NK-92 (cell line): Measurements from ENCODE around the gene SVIL.
"Not testable (repeated sequence)": the region's sequence is repeated elsewhere in the genome, so short reads cannot be mapped to it uniquely, and the experiment has no call there.

ENCODE experiments used
- DNase-seq: peaks from one replicate; lab custom pipeline; 2025; ENCODE audit not compliant: unreplicated experiment; lab: John Stamatoyannopoulos, UW

Gene SVIL

DNA sequence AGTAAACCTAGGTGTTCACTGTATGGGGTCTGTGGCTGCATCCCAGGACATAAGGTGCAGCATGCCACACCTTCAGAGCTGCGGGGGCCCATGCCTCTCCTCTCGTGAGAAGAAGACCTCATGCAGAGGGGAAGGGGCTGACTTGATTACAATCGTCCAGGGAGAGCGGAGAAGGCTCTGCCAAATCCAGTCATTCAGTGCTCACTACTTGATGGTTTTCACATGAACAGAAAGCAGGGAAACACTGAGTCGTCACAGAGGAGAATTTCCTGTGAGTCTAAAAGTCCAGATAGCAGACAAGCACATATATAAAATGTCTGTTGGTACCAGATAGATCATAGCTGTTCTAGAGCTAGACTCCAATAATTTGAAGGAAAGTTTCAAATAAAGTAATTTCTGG, 52.0 kb downstream of the SVIL start:
- DNase-seq: not testable (repeated sequence)

DNA sequence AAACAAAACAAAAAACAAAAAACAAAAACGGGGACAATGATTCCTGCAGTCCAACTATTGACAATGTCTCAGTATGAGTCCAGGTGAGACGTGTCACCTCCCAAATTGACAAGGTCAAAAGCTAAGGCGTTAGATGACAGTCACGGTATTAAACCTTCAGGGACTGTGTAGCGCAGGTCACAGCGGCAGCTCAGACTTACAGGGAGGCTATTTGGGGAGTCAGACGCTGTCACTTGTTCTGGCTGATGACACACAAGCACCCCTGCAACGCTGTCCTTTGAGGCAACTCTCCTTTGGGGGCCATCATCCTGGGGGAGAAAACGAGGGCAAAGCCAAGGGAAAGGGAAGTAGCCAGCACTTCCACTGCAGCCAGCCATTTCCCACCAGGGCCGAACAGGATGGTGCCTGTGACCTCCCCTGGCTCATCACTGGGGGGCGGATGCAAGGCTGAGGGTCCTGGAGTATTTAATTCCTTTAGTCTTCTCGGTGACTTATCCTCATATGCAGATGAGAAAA, 55.3 kb downstream of the SVIL start:
- no peak for DNase-seq

DNA sequence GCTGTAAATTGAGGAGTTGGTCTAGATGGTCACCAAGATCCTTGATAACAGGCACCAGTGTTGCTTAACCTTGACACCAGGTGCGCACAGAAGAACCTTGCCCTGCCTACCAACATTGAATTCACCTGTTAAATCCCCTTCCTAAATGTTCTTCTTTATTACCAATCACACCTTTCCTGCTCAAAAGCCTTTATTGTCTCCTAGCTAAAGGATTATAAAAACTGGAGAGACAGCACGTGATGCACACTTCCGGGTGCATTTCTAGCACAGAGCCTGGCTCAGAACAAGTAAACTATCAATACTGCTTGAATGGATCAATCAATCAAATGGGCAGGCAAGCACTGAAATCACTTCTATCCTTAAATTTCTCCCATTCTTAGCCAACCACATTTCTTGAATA, 56.3 kb downstream of the SVIL start:
- no peak for DNase-seq

GRCh38 chr10:29576681-29577080, 58.1 kb downstream of the SVIL start:
- DNase-seq: no peak

DNA sequence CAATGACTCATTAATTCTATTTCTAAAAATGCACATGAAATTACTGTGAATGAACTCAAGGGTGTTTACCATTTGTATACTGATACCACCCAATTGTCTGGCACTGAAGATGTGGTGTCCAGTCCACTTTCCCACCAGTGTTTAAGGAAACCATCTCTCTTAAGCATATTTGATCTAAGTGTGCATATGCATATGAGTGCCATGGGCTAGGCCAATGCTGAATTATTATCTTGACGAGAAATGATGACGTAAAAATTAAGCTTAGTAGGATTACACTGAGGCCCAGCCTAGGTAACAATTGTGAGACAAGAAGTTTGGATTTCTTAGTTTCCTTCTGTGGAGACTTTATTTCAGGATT, 59.7 kb downstream of the SVIL start:
- no peak for DNase-seq

DNA sequence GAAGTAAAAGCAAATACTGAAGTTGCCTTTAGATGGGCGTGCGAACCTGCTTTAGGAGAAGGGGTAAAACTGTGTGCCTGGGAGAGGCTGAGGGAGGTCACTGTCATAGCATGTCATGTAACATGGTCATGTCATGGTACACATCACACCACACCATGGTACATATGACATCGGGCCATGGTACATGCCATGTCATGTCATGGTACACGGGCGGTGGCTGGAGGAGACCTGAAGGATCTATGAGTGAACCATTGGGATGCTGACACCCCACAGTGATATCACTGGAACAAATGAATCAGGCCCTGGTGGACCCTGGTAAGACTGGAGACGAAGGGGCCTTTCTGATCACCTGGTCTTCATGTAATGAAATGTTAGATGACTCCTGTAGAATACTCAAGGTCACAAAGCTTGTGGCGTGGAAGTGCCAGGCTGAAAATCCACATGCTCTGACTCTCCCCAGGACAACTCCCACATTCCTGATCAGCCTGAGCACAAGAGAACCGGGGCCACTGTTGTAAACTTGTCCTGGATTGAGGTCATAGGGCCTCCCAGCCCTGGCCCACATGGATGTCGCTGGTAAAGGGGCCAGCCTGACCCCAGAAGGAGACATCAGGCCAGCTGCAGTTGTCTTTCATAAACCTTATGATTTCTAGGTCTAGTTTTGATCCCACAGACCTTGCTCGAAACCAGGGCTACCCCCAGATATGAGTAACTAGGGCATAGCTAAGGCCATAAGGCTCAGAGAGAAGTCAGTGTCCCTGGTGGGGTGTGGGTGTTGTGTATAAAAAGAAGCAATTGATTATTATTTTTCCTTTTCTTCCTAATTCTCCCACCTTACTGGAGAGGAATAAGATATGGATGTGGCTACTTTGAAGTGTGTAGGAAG, 60.3 kb downstream of the SVIL start:
- DNase-seq: not testable (repeated sequence)

GRCh38 chr10:29570248-29570647, 64.5 kb downstream of the SVIL start:
- not testable (repeated sequence) for DNase-seq

GRCh38 chr10:29569795-29570194, 65.0 kb downstream of the SVIL start:
- no peak for DNase-seq

DNA sequence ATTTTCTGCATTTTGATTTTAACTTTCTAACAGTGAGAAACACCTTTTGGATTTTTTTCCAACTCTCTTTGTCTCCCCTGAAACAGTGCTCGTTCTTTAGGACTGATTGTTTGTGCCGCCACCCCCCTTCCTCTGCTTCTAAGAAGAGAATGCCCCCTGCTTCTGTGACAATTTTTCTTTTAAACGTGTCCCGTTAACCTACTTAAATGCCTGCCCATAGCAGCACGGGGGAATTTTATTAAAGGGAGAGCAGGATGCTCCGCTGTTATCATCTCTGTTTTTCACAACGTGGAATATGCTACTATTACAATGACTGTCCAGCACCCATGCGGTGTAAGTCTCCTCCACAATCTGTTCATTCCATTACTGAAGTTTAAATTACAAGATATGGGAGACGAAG, 67.8 kb downstream of the SVIL start:
- no peak for DNase-seq

DNA sequence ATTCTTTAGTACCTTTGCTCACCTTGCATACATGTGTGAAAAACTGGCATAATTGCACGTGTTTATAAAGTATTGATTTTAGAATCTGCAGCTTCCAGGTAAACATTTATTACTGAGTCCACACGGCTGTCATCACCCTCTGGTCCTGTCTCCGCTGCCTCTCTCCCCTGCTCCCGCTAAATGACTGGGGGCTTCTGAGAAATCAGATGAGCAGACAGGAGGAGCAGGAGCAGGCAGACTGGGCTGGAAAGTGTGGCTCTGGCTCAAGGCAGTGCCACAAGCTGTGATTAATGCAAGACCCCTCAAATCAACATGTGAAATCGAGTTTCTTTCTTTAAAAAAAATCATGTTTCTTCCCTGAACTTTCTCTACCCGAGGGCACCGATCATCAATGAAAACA, 68.6 kb downstream of the SVIL start:
- DNase-seq: not testable (repeated sequence)

DNA sequence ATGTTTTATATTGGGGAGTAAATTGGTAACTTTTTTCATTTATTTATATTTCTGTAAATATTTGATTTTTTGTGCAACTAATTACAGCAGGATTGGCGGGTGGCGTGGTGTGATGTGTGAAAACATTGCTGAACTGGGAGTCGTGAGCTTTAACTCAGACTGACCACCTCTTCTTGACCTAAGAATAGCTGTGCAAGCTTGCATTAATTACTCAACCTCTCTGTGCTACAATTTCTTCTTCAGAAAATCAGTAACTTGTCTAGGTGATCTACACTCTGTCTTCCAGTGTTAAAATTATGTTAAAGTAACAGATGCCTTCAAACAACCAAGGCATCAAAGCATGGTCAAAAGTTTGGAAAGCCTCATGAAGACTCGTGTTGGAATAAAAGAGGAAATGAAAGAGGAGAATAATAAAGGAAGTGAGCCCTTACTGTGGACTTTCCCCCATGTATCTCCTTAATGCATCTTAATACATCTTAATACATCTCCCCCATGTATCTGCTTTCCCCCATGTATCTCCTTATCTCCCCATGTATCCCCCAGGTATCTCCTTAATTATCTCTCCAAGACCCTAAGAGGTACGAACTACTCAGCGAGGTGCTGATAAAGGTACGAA, 71.2 kb downstream of the SVIL start:
- DNase-seq: no peak

- DNase-seq: not testable (repeated sequence)
Observed at GRCh38 chr10:29563006-29563405, 71.8 kb downstream of the SVIL start.

DNA sequence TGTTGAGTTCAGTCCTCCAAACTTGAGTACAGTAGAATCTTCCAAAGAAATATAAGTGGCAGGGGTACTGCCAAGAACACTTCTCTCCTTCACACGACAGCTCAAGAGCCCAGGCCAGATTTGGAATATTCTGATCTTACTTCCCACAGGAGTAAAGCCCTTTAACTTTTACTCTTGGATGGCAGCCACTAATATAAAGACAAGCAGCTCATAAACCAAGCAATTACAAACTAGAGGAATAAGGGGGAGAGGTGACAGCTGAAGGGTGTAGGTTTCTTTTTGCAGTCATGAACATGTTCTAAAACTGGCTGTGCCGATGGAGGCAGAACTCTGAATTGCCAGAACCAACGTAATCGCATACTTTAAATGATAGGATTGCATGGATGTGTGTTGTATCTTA, 74.8 kb downstream of the SVIL start:
- no peak for DNase-seq

GRCh38 chr10:29557665-29558064, 77.1 kb downstream of the SVIL start:
- no peak for DNase-seq

GRCh38 chr10:29555746-29556481, 78.9 kb downstream of the SVIL start:
- DNase-seq: no peak

GRCh38 chr10:29555091-29555745, 79.6 kb downstream of the SVIL start:
- no peak for DNase-seq

DNA sequence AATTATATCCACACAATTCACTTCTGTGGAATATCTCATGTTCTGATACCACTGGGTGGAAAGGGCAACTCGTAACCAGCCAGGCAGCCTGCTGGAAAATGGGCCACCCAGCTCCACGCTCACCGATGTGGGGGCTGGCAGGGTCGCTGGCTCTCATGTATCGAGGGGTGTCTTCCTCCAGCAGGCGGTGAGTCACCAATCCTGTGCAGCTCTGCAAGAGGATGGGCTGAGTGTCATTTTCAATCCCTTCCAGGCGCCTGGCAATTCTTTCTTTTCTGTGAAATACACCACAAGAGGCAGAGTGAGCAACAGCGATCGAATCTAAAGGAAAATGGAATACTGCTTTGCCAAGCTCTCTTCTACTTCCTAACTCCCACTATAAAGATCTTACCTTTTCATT, 80.1 kb downstream of the SVIL start:
- DNase-seq: no peak

GRCh38 chr10:29553544-29554250, 81.1 kb downstream of the SVIL start:
- no peak for DNase-seq

DNA sequence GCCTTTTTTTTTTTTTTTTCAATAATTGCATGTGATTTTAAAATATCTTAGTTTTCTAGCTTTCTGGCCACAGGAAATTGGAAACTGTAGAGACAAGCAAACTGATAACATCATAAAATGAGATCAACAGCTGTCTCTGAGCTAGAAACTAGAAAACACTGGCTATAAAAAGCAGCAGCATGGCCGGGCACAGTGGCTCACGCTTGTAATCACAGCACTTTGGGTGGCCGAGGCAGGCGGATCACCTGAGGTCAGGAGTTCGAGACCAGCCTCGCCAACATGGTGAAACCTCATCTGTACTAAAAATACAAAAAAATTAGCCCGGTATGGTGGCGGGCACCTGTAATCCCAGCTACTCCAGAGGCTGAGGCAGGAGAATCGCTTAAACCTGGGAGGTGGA, 81.7 kb downstream of the SVIL start:
- not testable (repeated sequence) for DNase-seq

DNA sequence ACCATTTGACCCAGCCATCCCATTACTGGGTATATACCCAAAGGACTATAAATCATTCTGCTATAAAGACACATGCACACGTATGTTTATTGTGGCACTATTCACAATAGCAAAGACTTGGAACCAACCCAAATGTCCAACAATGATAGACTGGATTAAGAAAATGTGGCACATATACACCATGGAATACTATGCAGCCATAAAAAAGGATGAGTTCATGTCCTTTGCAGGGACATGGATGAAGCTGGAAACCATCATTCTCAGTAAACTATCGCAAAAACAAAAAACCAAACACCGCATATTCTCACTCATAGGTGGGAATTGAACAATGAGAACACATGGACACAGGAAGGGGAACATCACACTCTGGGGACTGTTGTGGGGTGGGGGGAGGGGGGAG, 85.3 kb downstream of the SVIL start:
- DNase-seq: not testable (repeated sequence)
